IMR-90 (cell line): ENCODE results near the gene MCF2L. TPM values are rescaled to one million over a fixed set of nuclear protein-coding genes. Genes with fewer than 3 reads are reported as not detected.

Experiments used
- ATAC-seq: fragments of 200-7000 bp; cut with Tn5 transposase; 2 replicates; pipeline ENCODE4 v1.9.1; 2020; ENCODE audit warnings: low read depth, mild to moderate bottlenecking, moderate library complexity
- BruUV-seq: library from RNA; stranded (reverse); fragments of 400-500 nt; replicated peaks from 2 replicates; lab custom pipeline; 2021; lab: Mats Ljungman, UMichigan
- CTCF ChIA-PET: fragments of 300-600 bp; formaldehyde crosslinking; extraction: SDS; loops from one replicate; lab custom pipeline; 2021; ENCODE audit warnings: antibody characterized with exemption; lab: Yijun Ruan, JAX
- POLR2A ChIA-PET: fragments of 300-600 bp; sonication (Branson Sonifier 250); formaldehyde crosslinking; loops from one replicate; lab custom pipeline; 2022; ENCODE audit warnings: antibody characterized with exemption; ENCODE audit not compliant: unreplicated experiment; lab: Charles Lee
- DNase-seq: peaks from one replicate; pipeline ENCODE4 v3.0.0; 2013
- H2AFZ ChIP-seq: replicated peaks from 2 replicates; pipeline ENCODE3; 2013; ENCODE audit warnings: low read length, mild to moderate bottlenecking; ENCODE audit not compliant: poor library complexity
- H2AK5ac ChIP-seq: 2 replicates; pipeline ENCODE4 v1.6.1; 2013; ENCODE audit warnings: low read depth, low read length, inconsistent platforms
- H2AK9ac ChIP-seq: replicated peaks from 2 replicates; pipeline ENCODE3; 2013; ENCODE audit warnings: mild to moderate bottlenecking, low read depth, low read length, moderate library complexity; ENCODE audit not compliant: poor library complexity
- H2BK120ac ChIP-seq: 2 replicates; pipeline ENCODE4 v1.6.1; 2013; ENCODE audit warnings: low read depth, low read length, inconsistent platforms
- H2BK15ac ChIP-seq: 3 replicates; pipeline ENCODE4 v1.6.1; 2013; ENCODE audit warnings: low read depth, low read length, inconsistent platforms
- H2BK20ac ChIP-seq: 2 replicates; pipeline ENCODE4 v1.6.1; 2013; ENCODE audit warnings: low read depth, mild to moderate bottlenecking, inconsistent platforms, low read length, moderate library complexity
- H2BK5ac ChIP-seq: 2 replicates; pipeline ENCODE4 v1.6.1; 2013; ENCODE audit warnings: mild to moderate bottlenecking, low read depth, low read length, inconsistent platforms; ENCODE audit not compliant: poor library complexity, severe bottlenecking
- H3K14ac ChIP-seq: replicated peaks from 2 replicates; pipeline ENCODE4 v1.6.1; 2013; ENCODE audit warnings: low read depth, low read length, inconsistent platforms
- H3K18ac ChIP-seq: 2 replicates; pipeline ENCODE4 v1.6.1; 2013; ENCODE audit warnings: low read depth, low read length, control low read depth
- H3K23ac ChIP-seq: 2 replicates; pipeline ENCODE4 v1.6.1; 2013; ENCODE audit warnings: low read depth, low read length, inconsistent platforms
- H3K27ac ChIP-seq: 2 replicates; pipeline ENCODE4 v1.5.1; 2013; ENCODE audit warnings: mild to moderate bottlenecking, control low read depth, low read length; ENCODE audit not compliant: insufficient read depth
- H3K27me3 ChIP-seq: 2 replicates; pipeline ENCODE4 v1.6.1; 2013; ENCODE audit warnings: low read length; ENCODE audit not compliant: control insufficient read depth, insufficient read depth
- H3K36me3 ChIP-seq: 2 replicates; pipeline ENCODE4 v1.6.1; 2013; ENCODE audit warnings: low read length, mixed read lengths; ENCODE audit not compliant: control insufficient read depth, insufficient read depth
- H3K4ac ChIP-seq: 2 replicates; pipeline ENCODE4 v1.6.1; 2013; ENCODE audit warnings: low read depth, low read length, inconsistent platforms
- H3K4me1 ChIP-seq: 2 replicates; pipeline ENCODE4 v1.6.1; 2013; ENCODE audit warnings: low read length, mixed read lengths; ENCODE audit not compliant: control insufficient read depth, insufficient read depth
- H3K4me2 ChIP-seq: 2 replicates; pipeline ENCODE4 v1.6.1; 2013; ENCODE audit warnings: low read depth, mild to moderate bottlenecking, control low read depth, low read length, moderate library complexity
- H3K4me3 ChIP-seq: 2 replicates; pipeline ENCODE4 v1.5.1; 2013; ENCODE audit warnings: low read depth, mild to moderate bottlenecking, control low read depth, low read length, moderate library complexity; ENCODE audit not compliant: insufficient read depth
- H3K56ac ChIP-seq: 2 replicates; pipeline ENCODE4 v1.6.1; 2013; ENCODE audit warnings: low read length, inconsistent platforms; ENCODE audit not compliant: insufficient read depth; ENCODE audit errors: extremely low read depth
- H3K79me1 ChIP-seq, 2 experiments: 2 replicates each; pipeline ENCODE4 v1.6.1; 2013; ENCODE audit warnings: low read length in 2 of 2, inconsistent platforms in 1 of 2, low read depth in 1 of 2
- H3K9ac ChIP-seq: 2 replicates; pipeline ENCODE4 v1.6.1; 2013; ENCODE audit warnings: low read depth, low read length, control low read depth
- H3K9me1 ChIP-seq: 2 replicates; pipeline ENCODE4 v1.6.1; 2013; ENCODE audit warnings: low read length, inconsistent platforms; ENCODE audit not compliant: insufficient read depth
- H3K9me3 ChIP-seq: 2 replicates; pipeline ENCODE4 v1.6.1; 2013; ENCODE audit warnings: low read length; ENCODE audit not compliant: control insufficient read depth, insufficient read depth
- H4K20me1 ChIP-seq: 2 replicates; pipeline ENCODE4 v1.6.1; 2013; ENCODE audit warnings: low read length, inconsistent platforms; ENCODE audit not compliant: insufficient read depth
- H4K5ac ChIP-seq: 2 replicates; pipeline ENCODE4 v1.6.1; 2013; ENCODE audit warnings: mild to moderate bottlenecking, low read depth, low read length, control low read depth
- H4K8ac ChIP-seq, 2 experiments: 2 replicates each; pipeline ENCODE4 v1.6.1; 2013; ENCODE audit warnings: low read depth in 2 of 2, low read length in 2 of 2, control low read depth in 1 of 2, inconsistent platforms in 1 of 2
- H4K91ac ChIP-seq: 2 replicates; pipeline ENCODE4 v1.6.1; 2013; ENCODE audit warnings: low read depth, low read length, inconsistent platforms; ENCODE audit not compliant: insufficient read depth
- CTCF ChIP-seq: conservative IDR thresholded peaks from 2 replicates; pipeline ENCODE4 v1.5.1; 2012; ENCODE audit warnings: mild to moderate bottlenecking, low read depth, low read length, improper control_type of control experiment
- RAD21 ChIP-seq: IDR thresholded peaks from 2 replicates; pipeline ENCODE4 v1.6.1; 2012; ENCODE audit warnings: low read length, improper control_type of control experiment
- USF2 ChIP-seq: fragments of 150-350 bp; IDR thresholded peaks from 2 replicates; pipeline ENCODE4 v1.6.1; 2017; ENCODE audit warnings: mild to moderate bottlenecking, antibody characterized with exemption, low read length, low read depth
- WGBS, 2 experiments: methylation state at CpG; one replicate each; pipeline versions ENCODE4 v1.1.5 to v1.1.7; 2013; ENCODE audit warnings: missing lambda C conversion rate in 2 of 2; ENCODE audit not compliant: insufficient read length in 1 of 2; ENCODE audit errors: extremely low coverage in 2 of 2; 5-methylcytosine and 5-hydroxymethylcytosine counted together
- dilution Hi-C: fragments of 300-500 bp; cut with HindIII; formaldehyde crosslinking; loops from one replicate; pipeline ENCODE4 v1.14.3; 2018; ENCODE audit warnings: low sequenced_read_pairs; ENCODE audit not compliant: unreplicated experiment
- in situ Hi-C: fragments of 300-500 bp; cut with MboI; formaldehyde crosslinking; loops from 3 replicates; pipeline ENCODE4 v1.14.3; 2019; ENCODE audit warnings: low sequenced_read_pairs, inconsistent platforms, mixed read lengths
- intact Hi-C: fragments of 100-400 bp; cut with micrococcal nuclease; formaldehyde crosslinking; loops from 2 replicates; pipeline ENCODE4 v1.10.0; 2022
- polyA plus RNA-seq, 3 experiments: library from polyadenylated mRNA; depleted of rRNA; stranded (reverse); fragments of >200 nt; gene quantifications; 2 replicates each; pipeline ENCODE4 v1.2.3, GENCODE V29; 2012; ENCODE audit warnings: low replicate concordance in 1 of 3
- total RNA-seq: library from RNA; depleted of rRNA; stranded (reverse); fragments of >200 nt; gene quantifications from 2 replicates; pipeline ENCODE4 v1.2.3, GENCODE V29; 2012

MCF2L gene
- total and polyA plus RNA-seq, 2 of the 4 experiments (the other 2 are of a cell fraction): 0.18 TPM; not detected in 1

GRCh38 chr13:113140677-113141600, 171.9 kb downstream of the MCF2L start:
- Histone ChIP-seq H3K27ac (no peak overlapping the region), H3K56ac (no peak overlapping the region), H3K4me2 (no peak overlapping the region), H3K4ac (no peak overlapping the region), H2BK120ac (no peak overlapping the region), H3K36me3 (0 out of 2 replicates have a peak, but pooled peaks cover 1% of the 10 kb centered on the region), H3K9ac (no peak overlapping the region), H2AK5ac (no peak overlapping the region), H4K8ac (no peak overlapping the region), H3K79me1 (no peaks in the 10 kb centered on the region), H3K9me1 (no peaks in the 10 kb centered on the region), H2BK15ac (no peak overlapping the region), H3K18ac (no peak overlapping the region), H2BK5ac (no peak overlapping the region), H2AK9ac (no peak overlapping the region), H4K20me1 (no peaks in the 10 kb centered on the region), H4K91ac (no peak overlapping the region), H3K4me3 (no peak overlapping the region), H3K9me3 (no peaks in the 10 kb centered on the region), H4K5ac (no peak overlapping the region), H3K23ac (no peak overlapping the region), H3K4me1 (no peaks in the 10 kb centered on the region), H2BK20ac (no peak overlapping the region), H3K27me3 (peaks cover 4% of the 10 kb centered on the region; the same call in 1 of the 2 replicates), H2AFZ (peak overlapping the region; percentile 14), H3K14ac (no peak overlapping the region)
- DNase-seq: no peak
- no TSS peak for BruUV-seq
- POLR2A ChIA-PET: no interaction called here
- intact Hi-C loops (no loop called here), in situ Hi-C loops (no loop called here), dilution Hi-C loops (no loop called here)
- 91% methylated on average over 19 of the region's 26 CpGs; no CpG with 5 or more reads in 1 of the 2 experiments for WGBS, 2 experiments
- CTCF ChIA-PET: no interaction called here
- TF ChIP-seq USF2 (no peak), CTCF (no peak), RAD21 (no peak)
- ATAC-seq: no peak
